Ascending aorta (tissue), 2 donors: ENCODE measurements around the gene PRSS23. TPM values are rescaled to one million over a fixed set of nuclear protein-coding genes. Genes with fewer than 3 reads are reported as not detected.

Experiments
- DNase-seq, 2 donors: peaks; one replicate each; pipeline ENCODE4 v3.0.0-alpha.2; 2019; ENCODE audit warnings: low spot score in 2 of 2
- H3K27ac ChIP-seq, 2 donors: fragments of 200-600 bp; sonication (generic); one replicate each; pipeline ENCODE4 v1.5.1; 2016 to 2017; ENCODE audit warnings: mild to moderate bottlenecking in 1 of 2
- H3K27me3 ChIP-seq: fragments of 200-600 bp; sonication (generic); one replicate; pipeline ENCODE4 v1.5.1; 2017
- H3K36me3 ChIP-seq, 2 donors: fragments of 200-600 bp; sonication (generic); one replicate each; pipeline ENCODE4 v1.5.1; 2016
- H3K4me1 ChIP-seq, 2 donors: fragments of 200-600 bp; sonication (generic); one replicate each; pipeline ENCODE4 v1.5.1; 2016 to 2017; ENCODE audit warnings: mild to moderate bottlenecking in 1 of 2
- H3K4me3 ChIP-seq, 2 donors: fragments of 200-600 bp; sonication (generic); one replicate each; pipeline ENCODE4 v1.5.1; 2016 to 2017; ENCODE audit warnings: mild to moderate bottlenecking in 1 of 2
- H3K9me3 ChIP-seq, 2 donors: fragments of 200-600 bp; sonication (generic); one replicate each; pipeline ENCODE4 v1.5.1; 2016
- CTCF ChIP-seq, 3 experiments: fragments of 200-600 bp in 2 of 3; fragments of 450-650 bp in 1 of 3; sonication (generic) in 2 of 3; IDR thresholded peaks; one replicate each; pipeline ENCODE4 v1.5.1; 2016 to 2019; ENCODE audit warnings: antibody characterized with exemption in 3 of 3, mild to moderate bottlenecking in 1 of 3, moderate library complexity in 1 of 3
- intact Hi-C: fragments of 100-400 bp; cut with DNase I; formaldehyde crosslinking; loops from one replicate; pipeline ENCODE4 v1.15.1; 2023
- total RNA-seq: library from RNA; depleted of rRNA; stranded (reverse); fragments of >200 nt; gene quantifications from one replicate; pipeline ENCODE4 v1.1.0, GENCODE V29; 2016

The PRSS23 gene
- total RNA-seq, 1 donor from 2014 or later = 184 TPM

- no peak for DNase-seq
- intact Hi-C loops = no loop called here
- Histone ChIP-seq H3K9me3 (no peaks in the 10 kb centered on the region), H3K36me3 (no peaks in the 10 kb centered on the region), H3K4me1 (no peaks in the 10 kb centered on the region), H3K27ac (no peak overlapping the region), H3K4me3 (no peak overlapping the region), H3K27me3 (no peaks in the 10 kb centered on the region)
- no peak for TF ChIP-seq CTCF (IDR thresholded peaks at IDR 0.05)
Observed at GRCh38 chr11:86790867-86791849, 9.2 kb upstream of the PRSS23 start.

GRCh38 chr11:86792150-86792549 is 8.2 kb upstream of the PRSS23 start:
- no peak for TF ChIP-seq CTCF (IDR thresholded peaks at IDR 0.05)
- H3K36me3 ChIP-seq = no peaks in the 10 kb centered on the region
- H3K9me3 ChIP-seq = no peaks in the 10 kb centered on the region
- no peak overlapping the region for H3K4me3 ChIP-seq
- intact Hi-C loops = no loop called here
- H3K27me3 ChIP-seq = no peaks in the 10 kb centered on the region
- H3K27ac ChIP-seq = no peak overlapping the region
- no peak for DNase-seq
- no peaks in the 10 kb centered on the region for H3K4me1 ChIP-seq

- H3K4me1 ChIP-seq = no peaks in the 10 kb centered on the region
- H3K9me3 ChIP-seq = no peaks in the 10 kb centered on the region
- no peak for DNase-seq
- no peaks in the 10 kb centered on the region for H3K36me3 ChIP-seq
- intact Hi-C loops = no loop called here
- H3K4me3 ChIP-seq = no peak overlapping the region
- no peaks in the 10 kb centered on the region for H3K27me3 ChIP-seq
- no peak overlapping the region for H3K27ac ChIP-seq
- TF ChIP-seq CTCF (IDR thresholded peaks at IDR 0.05) = no peak
Observed at GRCh38 chr11:86793307-86793706, 7.0 kb upstream of the PRSS23 start.

GRCh38 chr11:86795511-86795910 is 4.8 kb upstream of the PRSS23 start:
- Histone ChIP-seq H3K4me3 (no peak overlapping the region), H3K4me1 (peaks cover 0 to 2% of the 10 kb centered on the region in 2 donors), H3K27me3 (no peaks in the 10 kb centered on the region), H3K27ac (no peak overlapping the region), H3K36me3 (no peaks in the 10 kb centered on the region), H3K9me3 (no peaks in the 10 kb centered on the region)
- no peak for DNase-seq
- no peak for TF ChIP-seq CTCF (IDR thresholded peaks at IDR 0.05)
- intact Hi-C loops = no loop called here

- no peaks in the 10 kb centered on the region for H3K36me3 ChIP-seq
- H3K27ac ChIP-seq = no peak overlapping the region
- no peak overlapping the region for H3K4me3 ChIP-seq
- intact Hi-C loops = loop anchor here (2.0 kb wide), 1 partner anchor 43 kb away; no protein-coding TSS in a partner anchor
- no peaks in the 10 kb centered on the region for H3K9me3 ChIP-seq
- no peak for TF ChIP-seq CTCF (IDR thresholded peaks at IDR 0.05)
- H3K4me1 ChIP-seq = peaks cover 0 to 2% of the 10 kb centered on the region in 2 donors
- no peaks in the 10 kb centered on the region for H3K27me3 ChIP-seq
- no peak for DNase-seq
Observed at GRCh38 chr11:86795949-86796348, 4.4 kb upstream of the PRSS23 start.
